Activated naive CD4-positive, alpha-beta T cell treated with anti-CD3 and anti-CD28 coated beads, Interleukin-2, amount 50 U/mL, for 16 hours (primary cell): ENCODE measurements around the gene TBC1D22A.
"Not testable (repeated sequence)": the region's sequence is repeated elsewhere in the genome, so short reads cannot be mapped to it uniquely, and the experiment has no call there.

Experiments used
- DNase-seq: peaks from one replicate; pipeline ENCODE4 v3.0.0-alpha.2; 2020

TBC1D22A gene

GRCh38 chr22:46815132-46815531 lies 52.7 kb downstream of the TBC1D22A start:
- DNase-seq: no peak

GRCh38 chr22:46815559-46815895 lies 53.1 kb downstream of the TBC1D22A start:
- DNase-seq: no peak

GRCh38 chr22:46815896-46816731 lies 53.7 kb downstream of the TBC1D22A start:
- no peak for DNase-seq

- not testable (repeated sequence) for DNase-seq
Observed at GRCh38 chr22:46817390-46817789, 54.9 kb downstream of the TBC1D22A start.

GRCh38 chr22:46823248-46823647 lies 60.8 kb downstream of the TBC1D22A start:
- no peak for DNase-seq

GRCh38 chr22:46823654-46824053 lies 61.2 kb downstream of the TBC1D22A start:
- no peak for DNase-seq

GRCh38 chr22:46824344-46824909 lies 62.0 kb downstream of the TBC1D22A start:
- no peak for DNase-seq

GRCh38 chr22:46824980-46825544 lies 62.6 kb downstream of the TBC1D22A start:
- DNase-seq: no peak

- DNase-seq: no peak
Observed at GRCh38 chr22:46826438-46827135, 64.1 kb downstream of the TBC1D22A start.

- no peak for DNase-seq
Observed at GRCh38 chr22:46827136-46827780, 64.8 kb downstream of the TBC1D22A start.

- DNase-seq: no peak
Observed at GRCh38 chr22:46827781-46828180, 65.3 kb downstream of the TBC1D22A start.

GRCh38 chr22:46828323-46828900 lies 66.0 kb downstream of the TBC1D22A start:
- no peak for DNase-seq

GRCh38 chr22:46829117-46829891 lies 66.9 kb downstream of the TBC1D22A start:
- DNase-seq: no peak

GRCh38 chr22:46829941-46830715 lies 67.7 kb downstream of the TBC1D22A start:
- DNase-seq: no peak

- no peak for DNase-seq
Observed at GRCh38 chr22:46830841-46831240, 68.4 kb downstream of the TBC1D22A start.

GRCh38 chr22:46833228-46833627 lies 70.8 kb downstream of the TBC1D22A start:
- DNase-seq: no peak

GRCh38 chr22:46834021-46834737 lies 71.7 kb downstream of the TBC1D22A start:
- no peak for DNase-seq

- no peak for DNase-seq
Observed at GRCh38 chr22:46835288-46835687, 72.8 kb downstream of the TBC1D22A start.

GRCh38 chr22:46835693-46836092 lies 73.2 kb downstream of the TBC1D22A start:
- no peak for DNase-seq

GRCh38 chr22:46841522-46841921 lies 79.1 kb downstream of the TBC1D22A start:
- DNase-seq: no peak
